ENCODE results near the gene RBMS2. TPM values are rescaled to one million over a fixed set of nuclear protein-coding genes. Genes with fewer than 3 reads are reported as not detected.

RBMS2 gene
- total and polyA plus RNA-seq, 9 donors: 14.4 to 56.9 (median 36.6) TPM

- peak; percentile 49 to 73 (median 66) for DNase-seq
- Histone ChIP-seq H3K4me3 (peak overlapping the region; percentile 81), H3K9me3 (no peaks in the 10 kb centered on the region), H3K4me1 (ENCODE audit: insufficient read depth) (peaks cover 19% of the 10 kb centered on the region), H3K27me3 (no peaks in the 10 kb centered on the region), H3K27ac (peak overlapping the region; percentile 85 to 98), H3K36me3 (no peaks in the 10 kb centered on the region)
- no peak for TF ChIP-seq EP300 (IDR thresholded peaks at IDR 0.05)
- TF ChIP-seq CTCF (IDR thresholded peaks at IDR 0.05): no peak
- no peak for TF ChIP-seq POLR2A (IDR thresholded peaks at IDR 0.05)
- intact Hi-C loops (cut with DNase I): no loop called here
- 0 to 1% (median 0%) methylated on average over 18 of the region's 18 CpGs for WGBS, 3 donors
Measured at GRCh38 chr12:56628671-56629458, 107.2 kb downstream of the RBMS2 start.

GRCh38 chr12:56629459-56630179, 108.0 kb downstream of the RBMS2 start:
- H3K27me3 ChIP-seq: no peaks in the 10 kb centered on the region
- peaks cover 20% of the 10 kb centered on the region for H3K4me1 ChIP-seq (ENCODE audit: insufficient read depth)
- H3K27ac ChIP-seq: peak overlapping the region; percentile 85 to 98
- peak overlapping the region; percentile 81 for H3K4me3 ChIP-seq
- TF ChIP-seq POLR2A (IDR thresholded peaks at IDR 0.05) (no peak), EP300 (IDR thresholded peaks at IDR 0.05) (no peak), CTCF (IDR thresholded peaks at IDR 0.05) (no peak)
- intact Hi-C loops (cut with DNase I): loop anchor here in 3 of 4 donors (5.0 to 10.0 kb wide), 3 partner anchors 107 to 895 kb away; partner anchors contain the start of gene RBMS2 (in 1 of the 3)
- no peaks in the 10 kb centered on the region for H3K36me3 ChIP-seq
- 1% methylated on average over 38 to 46 of the region's 46 CpGs for WGBS, 3 donors
- no peaks in the 10 kb centered on the region for H3K9me3 ChIP-seq
- DNase-seq: peak in 4 of 5 donors; percentile 37 to 62 (median 56)

GRCh38 chr12:56630180-56630632, 108.6 kb downstream of the RBMS2 start, which contains the start of gene BAZ2A:
Gene BAZ2A (minus strand): TSS chr12:56630326. CDS start chr12:56617530, 12,796 bp downstream.
- Histone ChIP-seq H3K9me3 (no peaks in the 10 kb centered on the region), H3K4me3 (peak within 1 kb of the TSS; percentile 81), H3K27me3 (no peaks in the 10 kb centered on the region), H3K27ac (peak within 1 kb of the TSS; percentile 85 to 98), H3K4me1 (ENCODE audit: insufficient read depth) (peaks cover 20% of the 10 kb centered on the region), H3K36me3 (no peaks in the 10 kb centered on the region)
- TF ChIP-seq EP300 (IDR thresholded peaks at IDR 0.05) (no peak), POLR2A (IDR thresholded peaks at IDR 0.05) (peak; percentile 32), CTCF (IDR thresholded peaks at IDR 0.05) (no peak)
- intact Hi-C loops (cut with DNase I): loop anchor here in 3 of 4 donors (5.0 to 10.0 kb wide), 3 partner anchors 108 to 895 kb away; partner anchors contain the start of gene RBMS2 (in 1 of the 3)
- DNase-seq: peak; percentile 79 to 90 (median 87)
- 0 to 1% (median 1%) methylated on average over 25 to 31 of the region's 31 CpGs for WGBS, 3 donors
